Prostate gland (tissue), 2 donors: ENCODE results near the gene SIRT5.

Experiments used
- CTCF ChIP-seq, 4 experiments: fragments of 200-600 bp in 2 of 4; fragments of 450-650 bp in 2 of 4; sonication (generic) in 2 of 4; IDR thresholded peaks; 1 replicate in 3 of 4; 2 replicates in 1 of 4; pipeline ENCODE4 v1.5.1; 2016 to 2019; ENCODE audit warnings: antibody characterized with exemption in 4 of 4, mild to moderate bottlenecking in 2 of 4, moderate library complexity in 2 of 4
- POLR2A ChIP-seq: fragments of 450-650 bp; IDR thresholded peaks from one replicate; pipeline ENCODE4 v1.6.1; 2016; ENCODE audit warnings: antibody characterized with exemption, mild to moderate bottlenecking
- POLR2AphosphoS5 ChIP-seq: sonication (generic); formaldehyde crosslinking; IDR thresholded peaks from one replicate; pipeline ENCODE4 v1.6.1; 2017; ENCODE audit warnings: antibody characterized with exemption

GRCh38 chr6:13593720-13594119 is 19.3 kb downstream of the SIRT5 start:
- no peak for TF ChIP-seq CTCF (IDR thresholded peaks at IDR 0.05)
- TF ChIP-seq POLR2A = no peak
- no peak for TF ChIP-seq POLR2AphosphoS5
